Loucy (cell line): ENCODE results near the gene ARSG.
"Not testable (repeated sequence)": the region's sequence is repeated elsewhere in the genome, so short reads cannot be mapped to it uniquely, and the experiment has no call there.

Experiments used
- EZH2phosphoT487 ChIP-seq: fragments of 200-600 bp; IDR thresholded peaks from 2 replicates; pipeline ENCODE4 v1.6.1; 2018; ENCODE audit warnings: antibody characterized with exemption, mild to moderate bottlenecking, moderate library complexity, borderline replicate concordance
- TF ChIP-seq, protein P1 (sequence below): fragments of 200-600 bp; sonication (generic); conservative IDR thresholded peaks from 2 replicates; pipeline ENCODE4 v1.5.1; 2014; ENCODE audit warnings: mild to moderate bottlenecking, antibody characterized with exemption, low read length

DNA sequence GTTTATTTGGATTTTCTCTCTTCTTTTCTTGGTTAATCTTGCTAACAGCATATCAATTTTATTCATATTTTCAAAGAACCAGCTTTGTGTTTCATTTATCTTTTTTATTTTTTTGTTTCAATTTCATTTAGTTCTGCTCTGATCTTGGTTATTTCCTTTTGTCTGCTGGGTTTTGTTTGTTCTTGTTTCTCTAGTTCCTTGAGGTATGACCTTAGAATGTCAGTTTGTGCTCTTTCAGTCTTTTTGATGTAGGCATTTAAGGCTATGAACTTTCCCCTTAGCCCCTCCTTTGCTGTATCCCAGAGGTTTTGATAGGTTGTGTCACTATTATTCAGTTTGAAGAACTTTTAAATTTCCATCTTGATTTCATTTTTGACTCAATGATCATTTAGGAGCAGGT is 123.6 kb downstream of the ARSG start:
- TF ChIP-seq, protein P1, sequence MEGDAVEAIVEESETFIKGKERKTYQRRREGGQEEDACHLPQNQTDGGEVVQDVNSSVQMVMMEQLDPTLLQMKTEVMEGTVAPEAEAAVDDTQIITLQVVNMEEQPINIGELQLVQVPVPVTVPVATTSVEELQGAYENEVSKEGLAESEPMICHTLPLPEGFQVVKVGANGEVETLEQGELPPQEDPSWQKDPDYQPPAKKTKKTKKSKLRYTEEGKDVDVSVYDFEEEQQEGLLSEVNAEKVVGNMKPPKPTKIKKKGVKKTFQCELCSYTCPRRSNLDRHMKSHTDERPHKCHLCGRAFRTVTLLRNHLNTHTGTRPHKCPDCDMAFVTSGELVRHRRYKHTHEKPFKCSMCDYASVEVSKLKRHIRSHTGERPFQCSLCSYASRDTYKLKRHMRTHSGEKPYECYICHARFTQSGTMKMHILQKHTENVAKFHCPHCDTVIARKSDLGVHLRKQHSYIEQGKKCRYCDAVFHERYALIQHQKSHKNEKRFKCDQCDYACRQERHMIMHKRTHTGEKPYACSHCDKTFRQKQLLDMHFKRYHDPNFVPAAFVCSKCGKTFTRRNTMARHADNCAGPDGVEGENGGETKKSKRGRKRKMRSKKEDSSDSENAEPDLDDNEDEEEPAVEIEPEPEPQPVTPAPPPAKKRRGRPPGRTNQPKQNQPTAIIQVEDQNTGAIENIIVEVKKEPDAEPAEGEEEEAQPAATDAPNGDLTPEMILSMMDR = not testable (repeated sequence)
- TF ChIP-seq EZH2phosphoT487 = not testable (repeated sequence)
